ENCODE results near the gene RPS15A.

RPS15A gene

DNA sequence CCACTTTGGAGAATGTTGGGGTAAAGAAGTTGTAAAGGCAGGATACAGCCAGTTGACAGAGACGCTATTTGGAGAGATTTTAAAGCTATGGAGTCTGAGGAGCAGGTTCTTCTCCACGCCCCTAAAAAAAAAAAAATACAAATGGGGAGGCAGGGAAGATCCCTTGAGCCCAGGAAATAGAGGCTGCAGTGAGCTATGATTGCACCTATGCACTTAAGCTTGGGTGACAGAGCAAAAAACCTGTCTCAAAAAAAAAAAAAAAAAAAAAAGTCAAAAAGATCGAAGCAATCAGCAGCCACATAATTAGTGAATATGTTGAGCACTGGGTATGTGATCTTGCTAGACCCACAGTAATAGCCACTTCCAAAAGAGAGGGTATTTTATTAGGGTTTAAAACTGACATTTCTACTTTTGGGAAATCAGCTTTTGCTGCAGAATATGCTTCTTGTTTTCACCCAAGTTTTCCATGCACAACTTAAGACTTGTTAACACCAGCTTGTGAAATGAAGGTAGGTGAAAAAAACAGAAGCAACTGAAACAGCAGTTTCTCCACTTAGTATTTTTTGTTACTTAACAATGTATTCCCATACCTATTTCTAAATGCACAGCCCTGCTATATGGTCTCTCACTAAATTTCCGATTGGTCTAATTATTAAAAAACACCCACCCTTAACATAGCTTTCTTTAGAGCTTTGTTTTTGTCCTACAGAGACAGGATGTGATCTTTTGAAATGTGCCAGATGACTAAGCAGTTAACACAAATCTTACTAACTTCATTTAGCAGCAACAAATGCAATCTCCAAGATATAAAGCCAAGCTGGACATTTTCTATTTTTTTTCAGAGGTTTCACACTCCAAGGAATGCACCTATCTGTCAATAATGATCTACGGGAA, 13.7 kb upstream of the RPS15A start:
- DNase-seq (ENCODE audit: low spot score) (no peak), ATAC-seq (ENCODE audit: low read depth) (no peak)
- Histone ChIP-seq H3K27ac (ENCODE audit: poor library complexity, severe bottlenecking) (peak overlapping the region; percentile 76), H3K4me1 (ENCODE audit: insufficient read depth, poor library complexity, severe bottlenecking) (peaks cover 27% of the 10 kb centered on the region), H3K36me3 (ENCODE audit: low read depth) (peaks cover 45% of the 10 kb centered on the region), H3K9me3 (ENCODE audit: severe bottlenecking) (no peaks in the 10 kb centered on the region), H3K27me3 (ENCODE audit: insufficient read depth, poor library complexity, severe bottlenecking) (no peaks in the 10 kb centered on the region), H3K4me3 (ENCODE audit: severe bottlenecking) (no peak overlapping the region)
- TF ChIP-seq, protein P1, sequence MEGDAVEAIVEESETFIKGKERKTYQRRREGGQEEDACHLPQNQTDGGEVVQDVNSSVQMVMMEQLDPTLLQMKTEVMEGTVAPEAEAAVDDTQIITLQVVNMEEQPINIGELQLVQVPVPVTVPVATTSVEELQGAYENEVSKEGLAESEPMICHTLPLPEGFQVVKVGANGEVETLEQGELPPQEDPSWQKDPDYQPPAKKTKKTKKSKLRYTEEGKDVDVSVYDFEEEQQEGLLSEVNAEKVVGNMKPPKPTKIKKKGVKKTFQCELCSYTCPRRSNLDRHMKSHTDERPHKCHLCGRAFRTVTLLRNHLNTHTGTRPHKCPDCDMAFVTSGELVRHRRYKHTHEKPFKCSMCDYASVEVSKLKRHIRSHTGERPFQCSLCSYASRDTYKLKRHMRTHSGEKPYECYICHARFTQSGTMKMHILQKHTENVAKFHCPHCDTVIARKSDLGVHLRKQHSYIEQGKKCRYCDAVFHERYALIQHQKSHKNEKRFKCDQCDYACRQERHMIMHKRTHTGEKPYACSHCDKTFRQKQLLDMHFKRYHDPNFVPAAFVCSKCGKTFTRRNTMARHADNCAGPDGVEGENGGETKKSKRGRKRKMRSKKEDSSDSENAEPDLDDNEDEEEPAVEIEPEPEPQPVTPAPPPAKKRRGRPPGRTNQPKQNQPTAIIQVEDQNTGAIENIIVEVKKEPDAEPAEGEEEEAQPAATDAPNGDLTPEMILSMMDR (IDR thresholded peaks at IDR 0.05; ENCODE audit: poor library complexity, severe bottlenecking) = no peak

DNA sequence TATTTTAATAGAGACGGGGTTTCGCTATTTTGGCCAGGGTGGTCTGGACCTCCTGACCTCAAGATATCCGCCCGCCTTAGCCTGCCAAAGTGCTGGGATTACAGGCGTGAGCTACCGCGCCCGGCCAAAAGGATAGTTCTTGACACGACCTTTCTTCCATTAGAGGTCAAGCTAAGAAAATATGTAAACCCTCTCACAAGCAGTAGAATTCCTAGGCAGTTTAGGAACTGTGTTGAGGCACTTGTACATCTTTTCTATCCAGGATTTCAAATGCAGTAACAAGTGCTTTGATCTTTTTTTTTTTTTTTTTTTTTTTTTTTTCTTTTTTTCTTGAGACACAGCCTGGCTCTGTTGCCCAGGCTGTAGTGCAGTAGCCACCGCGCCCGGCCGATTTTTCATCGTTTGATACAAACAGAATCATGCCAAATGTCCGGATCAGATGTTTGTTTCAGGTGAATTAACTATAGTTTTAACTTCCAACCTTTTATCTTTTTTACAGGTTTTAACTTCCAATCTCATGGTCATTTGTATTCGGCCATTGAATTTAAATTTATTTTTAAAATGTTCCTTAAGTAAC, 12.7 kb upstream of the RPS15A start:
- H3K9me3 ChIP-seq (ENCODE audit: severe bottlenecking) = no peaks in the 10 kb centered on the region
- no peak overlapping the region for H3K4me3 ChIP-seq (ENCODE audit: severe bottlenecking)
- peak overlapping the region; percentile 76 for H3K27ac ChIP-seq (ENCODE audit: poor library complexity, severe bottlenecking)
- DNase-seq (ENCODE audit: low spot score) (no peak), ATAC-seq (ENCODE audit: low read depth) (no peak)
- no peaks in the 10 kb centered on the region for H3K27me3 ChIP-seq (ENCODE audit: insufficient read depth, poor library complexity, severe bottlenecking)
- TF ChIP-seq, protein P1 (IDR thresholded peaks at IDR 0.05; ENCODE audit: poor library complexity, severe bottlenecking) = no peak
- H3K36me3 ChIP-seq (ENCODE audit: low read depth) = peaks cover 45% of the 10 kb centered on the region
- peaks cover 27% of the 10 kb centered on the region for H3K4me1 ChIP-seq (ENCODE audit: insufficient read depth, poor library complexity, severe bottlenecking)

DNA sequence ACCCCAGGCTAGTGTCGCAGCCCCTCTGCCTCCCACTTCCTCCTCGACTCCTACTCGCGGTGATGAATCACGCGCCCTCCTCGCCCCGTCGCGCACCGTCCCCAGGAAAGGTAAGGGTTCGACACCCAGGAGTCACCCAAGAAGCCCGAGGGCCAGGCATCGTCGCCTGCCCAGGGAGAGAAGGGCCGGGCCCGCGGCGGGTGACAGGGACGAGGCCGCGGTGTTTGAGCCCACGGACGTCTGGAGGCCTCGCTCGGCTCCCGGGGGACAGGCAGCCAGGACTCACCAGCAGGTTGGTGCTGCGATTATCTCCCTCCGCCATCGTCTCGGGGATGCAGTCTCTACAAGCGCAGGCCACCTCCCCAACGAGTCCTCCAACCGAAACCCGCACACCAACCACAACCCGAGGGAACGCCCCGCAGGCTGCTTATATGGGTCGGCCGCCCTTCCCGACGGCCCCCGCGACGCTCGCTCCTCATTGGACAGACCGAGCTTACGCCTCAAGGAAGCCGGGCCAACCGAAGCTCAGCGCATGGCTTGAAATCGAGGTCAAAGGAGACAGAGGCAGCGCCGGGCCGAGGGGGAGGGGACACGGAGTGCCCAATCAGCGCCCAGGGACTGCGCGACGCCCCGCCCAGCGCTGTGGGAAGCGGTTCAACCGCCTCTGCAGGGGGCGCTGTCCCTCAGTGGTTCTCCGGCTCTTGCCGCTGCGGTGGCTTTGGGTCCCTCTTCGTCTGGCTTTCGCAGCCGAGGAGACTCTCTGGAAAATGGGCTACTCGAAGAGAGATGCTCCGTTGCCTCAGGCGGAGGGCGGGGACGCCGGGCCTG, 11.2 kb upstream of the RPS15A start, which contains the start of gene ARL6IP1:
Gene ARL6IP1, minus strand, starts transcription at position 405 of the 828 bp plus-strand sequence. Its CDS starts 83 bp downstream, at position 322.
- H3K36me3 ChIP-seq (ENCODE audit: low read depth) = peaks cover 49% of the 10 kb centered on the region
- peaks cover 27% of the 10 kb centered on the region for H3K4me1 ChIP-seq (ENCODE audit: insufficient read depth, poor library complexity, severe bottlenecking)
- H3K27ac ChIP-seq (ENCODE audit: poor library complexity, severe bottlenecking) = peak within 1 kb of the TSS; percentile 76
- no peaks in the 10 kb centered on the region for H3K9me3 ChIP-seq (ENCODE audit: severe bottlenecking)
- TF ChIP-seq, protein P1 (IDR thresholded peaks at IDR 0.05; ENCODE audit: poor library complexity, severe bottlenecking) = peak; percentile 96
- peak within 1 kb of the TSS; percentile 79 for H3K4me3 ChIP-seq (ENCODE audit: severe bottlenecking)
- ATAC-seq (ENCODE audit: low read depth) (peak; percentile 94), DNase-seq (ENCODE audit: low spot score) (peak; percentile 99)
- H3K27me3 ChIP-seq (ENCODE audit: insufficient read depth, poor library complexity, severe bottlenecking) = no peaks in the 10 kb centered on the region

DNA sequence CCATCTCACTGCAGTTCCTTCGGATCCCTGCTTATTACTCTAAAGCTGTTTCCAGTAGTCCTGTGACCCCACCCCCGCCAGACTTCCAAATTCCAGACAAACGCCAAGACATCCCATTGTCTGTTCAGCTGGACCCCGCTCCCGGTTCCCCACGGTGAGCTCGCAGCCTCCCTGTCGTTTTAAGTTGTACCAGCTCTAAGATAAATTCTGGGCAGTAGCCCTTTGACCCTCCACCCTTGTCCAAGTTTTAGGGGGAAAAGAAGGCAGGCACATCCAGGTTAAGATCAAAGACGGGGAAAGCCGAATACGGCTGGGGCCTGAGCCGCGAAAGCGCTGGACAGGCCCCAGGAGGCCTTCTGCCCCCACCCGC, 10.6 kb upstream of the RPS15A start:
- Histone ChIP-seq H3K27me3 (ENCODE audit: insufficient read depth, poor library complexity, severe bottlenecking) (no peaks in the 10 kb centered on the region), H3K27ac (ENCODE audit: poor library complexity, severe bottlenecking) (peak overlapping the region; percentile 76), H3K36me3 (ENCODE audit: low read depth) (peaks cover 52% of the 10 kb centered on the region), H3K4me3 (ENCODE audit: severe bottlenecking) (peak overlapping the region; percentile 79), H3K9me3 (ENCODE audit: severe bottlenecking) (no peaks in the 10 kb centered on the region), H3K4me1 (ENCODE audit: insufficient read depth, poor library complexity, severe bottlenecking) (peaks cover 27% of the 10 kb centered on the region)
- ATAC-seq (ENCODE audit: low read depth) (0 out of 3 replicates have a peak, but pooled peaks have one; percentile 0), DNase-seq (ENCODE audit: low spot score) (no peak)
- TF ChIP-seq, protein P1 (IDR thresholded peaks at IDR 0.05; ENCODE audit: poor library complexity, severe bottlenecking) = no peak
